GM19238 (cell line): ENCODE data around the gene CROCC2.

Source experiments
- DNase-seq: peaks from one replicate; pipeline ENCODE4 v3.0.0; 2011; ENCODE audit warnings: low spot score; ENCODE audit not compliant: insufficient read length

The CROCC2 gene

GRCh38 chr2:240875228-240876034 lies 30.7 kb upstream of the CROCC2 start:
- no peak for DNase-seq

DNA sequence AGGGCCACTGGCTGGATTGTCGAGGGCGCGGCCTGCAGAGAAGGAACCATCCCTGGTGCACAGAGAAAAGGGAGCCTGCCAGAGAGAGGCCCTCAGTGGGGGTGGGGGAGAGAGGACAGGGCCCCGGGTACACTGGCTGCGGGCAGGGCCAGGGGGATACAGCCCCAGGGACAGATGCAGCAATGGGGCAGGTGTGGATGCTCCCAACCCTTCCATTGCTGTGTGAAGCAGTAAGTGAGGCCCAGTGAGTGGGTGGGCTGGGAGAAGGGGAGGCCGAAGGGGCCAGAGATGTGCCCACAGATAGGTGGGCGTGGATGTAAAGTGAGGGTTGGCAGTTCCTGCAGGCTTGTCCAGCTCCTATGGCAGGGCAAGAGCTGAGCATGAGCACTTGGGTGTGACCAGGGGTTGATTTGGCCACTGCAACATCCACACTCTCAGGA lies 30.1 kb upstream of the CROCC2 start:
- no peak for DNase-seq

GRCh38 chr2:240876475-240877251 lies 29.5 kb upstream of the CROCC2 start:
- no peak for DNase-seq

GRCh38 chr2:240877460-240878340 lies 28.4 kb upstream of the CROCC2 start:
- no peak for DNase-seq

GRCh38 chr2:240878341-240878936 lies 27.7 kb upstream of the CROCC2 start:
- no peak for DNase-seq

DNA sequence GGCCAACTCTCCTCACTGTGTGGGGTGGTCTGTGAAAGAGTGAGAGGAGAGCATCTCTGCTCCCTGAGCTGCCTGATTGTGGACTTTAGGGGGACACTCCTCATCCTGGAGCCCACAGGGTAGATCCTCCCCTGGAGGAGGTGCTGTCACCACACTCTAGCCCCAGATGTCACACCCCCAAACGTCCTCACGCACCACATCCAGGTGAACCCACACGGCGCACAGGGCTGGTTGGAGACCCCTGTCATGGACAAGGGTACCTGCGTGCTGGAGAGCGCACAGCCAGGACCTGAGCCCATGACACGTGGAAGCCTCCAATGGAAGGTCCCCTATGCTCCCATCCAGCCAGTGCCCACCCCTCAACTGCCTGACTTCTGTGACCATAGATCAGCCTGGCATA lies 27.0 kb upstream of the CROCC2 start:
- DNase-seq, result no peak

GRCh38 chr2:240881913-240882312 lies 24.2 kb upstream of the CROCC2 start:
- DNase-seq, result no peak

- DNase-seq, result no peak
These were observed 21.9 kb upstream of the CROCC2 start for GRCh38 chr2:240884221-240884620.

DNA sequence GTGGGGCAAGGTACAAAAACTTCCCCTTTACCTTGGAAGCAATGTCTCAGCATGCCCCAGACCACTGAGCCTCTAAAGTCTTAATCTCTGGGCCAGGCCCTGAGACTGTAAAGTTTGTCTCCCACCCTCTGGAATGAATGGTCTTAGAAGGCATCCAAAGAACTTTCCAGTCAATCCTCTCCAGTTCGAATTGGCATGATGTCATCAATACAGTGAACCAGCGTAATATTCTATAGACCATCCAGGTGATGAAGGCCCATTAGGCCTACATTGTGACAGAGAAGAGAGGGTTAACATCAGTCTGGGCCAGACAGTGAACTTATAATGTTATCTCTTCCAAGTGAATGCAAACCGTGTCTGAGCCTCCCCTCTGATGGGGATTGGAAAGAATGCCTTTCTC lies 21.4 kb upstream of the CROCC2 start:
- no peak for DNase-seq

GRCh38 chr2:240885566-240885965 lies 20.6 kb upstream of the CROCC2 start:
- no peak for DNase-seq

DNA sequence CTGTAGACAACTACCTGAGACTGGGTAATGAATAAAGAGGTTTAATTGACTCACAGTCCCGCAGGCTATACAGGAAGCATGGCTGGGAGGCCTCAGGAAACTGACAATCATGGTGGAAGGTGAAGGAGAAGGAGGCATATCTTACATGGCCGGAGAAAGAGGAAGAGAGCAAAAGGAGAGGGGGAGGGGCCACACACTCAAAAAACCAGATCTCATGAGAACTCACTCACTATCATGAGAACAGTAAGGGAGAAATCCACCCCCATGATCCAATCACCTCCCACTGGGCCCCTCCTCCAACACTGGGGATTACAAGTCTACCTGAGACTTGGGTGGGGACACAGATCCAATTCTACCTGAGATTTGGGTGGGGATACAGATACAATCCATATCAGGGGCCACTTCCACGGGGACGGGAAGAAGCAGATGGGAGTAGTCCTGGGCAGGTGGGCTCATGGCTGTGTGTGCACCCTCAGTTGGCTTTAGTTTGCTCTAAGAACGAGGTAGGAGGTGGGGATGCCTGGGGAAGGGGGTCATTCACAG lies 20.0 kb upstream of the CROCC2 start:
- DNase-seq, result no peak

GRCh38 chr2:240886678-240887609 lies 19.2 kb upstream of the CROCC2 start:
- DNase-seq, result no peak

DNA sequence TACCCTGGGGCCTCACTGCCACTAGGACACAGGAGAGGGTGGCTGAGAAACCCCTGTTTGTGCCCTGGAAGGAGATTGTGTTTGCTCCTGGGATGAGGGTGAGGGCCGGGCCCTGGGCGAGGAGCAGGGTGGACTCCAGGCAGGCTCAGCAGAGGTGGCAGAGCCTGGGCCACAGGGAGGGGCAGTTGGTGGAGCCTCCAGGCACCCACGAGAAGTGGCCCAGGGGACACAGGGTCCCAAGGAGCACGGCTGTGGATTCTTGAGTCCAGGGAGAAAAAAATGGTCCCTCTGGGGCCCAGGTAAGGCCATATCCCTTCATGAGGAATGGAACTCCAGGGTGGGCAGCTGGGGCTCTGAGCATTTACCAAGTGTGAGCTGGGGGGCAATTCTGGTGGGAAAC lies 18.5 kb upstream of the CROCC2 start:
- no peak for DNase-seq

- no peak for DNase-seq
These were observed 17.8 kb upstream of the CROCC2 start for GRCh38 chr2:240888130-240888889.

DNA sequence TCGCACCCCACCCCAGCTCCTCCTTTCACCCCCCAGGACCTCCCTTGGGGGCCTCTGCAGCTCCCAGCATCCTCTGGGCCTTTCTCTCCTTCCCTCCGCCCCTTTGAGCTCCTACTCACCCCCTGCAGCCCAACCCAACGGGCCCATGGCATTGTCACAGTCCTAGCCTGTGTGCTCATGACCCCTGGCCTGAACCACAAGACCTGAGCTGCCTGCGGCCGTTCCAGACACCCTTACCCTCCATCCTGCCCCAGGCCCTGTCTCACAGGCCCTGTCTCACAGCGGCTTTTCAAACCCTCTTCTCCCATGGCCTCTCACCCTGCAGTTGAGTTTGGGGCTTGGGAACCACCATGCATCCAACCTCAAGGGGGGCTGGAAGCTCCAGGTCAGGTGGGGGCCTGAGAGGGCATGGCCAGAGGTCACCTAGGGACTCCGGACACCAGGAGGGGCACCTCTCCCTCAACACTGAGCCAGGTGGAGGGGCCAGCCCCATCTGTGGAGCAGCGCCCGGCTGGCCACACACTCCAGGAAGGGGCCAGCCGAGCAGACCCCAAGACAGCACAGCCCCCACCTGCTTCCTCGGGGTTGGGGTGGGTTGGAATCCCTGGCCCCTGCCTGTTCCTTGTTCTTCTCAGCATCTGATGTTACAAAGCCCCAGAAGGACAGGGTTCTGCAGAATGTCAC lies 17.1 kb upstream of the CROCC2 start:
- no peak for DNase-seq

GRCh38 chr2:240889601-240890560 lies 16.3 kb upstream of the CROCC2 start:
- DNase-seq, result no peak

- no peak for DNase-seq
These were observed 15.4 kb upstream of the CROCC2 start for GRCh38 chr2:240890691-240891090.
